ENCODE measurements around the gene EML4.
A peak's percentile ranks its signal among the peaks of the same experiment; 100 is the strongest.
"Not testable (repeated sequence)": the region's sequence is repeated elsewhere in the genome, so short reads cannot be mapped to it uniquely, and the experiment has no call there.

EML4 gene

DNA sequence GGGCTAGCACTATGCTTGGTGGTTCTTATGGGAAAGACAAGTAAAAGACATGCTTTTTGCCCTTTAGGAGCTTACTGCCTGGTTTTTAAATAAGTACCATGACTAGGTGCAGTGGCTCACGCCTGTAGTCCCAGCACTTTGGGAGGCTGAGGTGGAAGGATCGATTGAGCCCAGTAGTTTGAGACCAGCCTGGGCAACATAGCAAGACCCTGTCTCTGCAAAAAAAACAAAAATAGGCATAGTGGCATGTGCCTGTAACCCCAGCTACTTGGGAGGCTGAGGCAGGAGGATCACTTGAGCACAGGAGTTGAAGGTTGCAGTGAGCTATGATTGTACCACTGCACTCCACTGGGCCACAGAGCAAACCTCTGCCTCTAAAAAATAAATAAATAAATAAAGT, 4.3 kb downstream of the EML4 start:
- not testable (repeated sequence) for DNase-seq

DNA sequence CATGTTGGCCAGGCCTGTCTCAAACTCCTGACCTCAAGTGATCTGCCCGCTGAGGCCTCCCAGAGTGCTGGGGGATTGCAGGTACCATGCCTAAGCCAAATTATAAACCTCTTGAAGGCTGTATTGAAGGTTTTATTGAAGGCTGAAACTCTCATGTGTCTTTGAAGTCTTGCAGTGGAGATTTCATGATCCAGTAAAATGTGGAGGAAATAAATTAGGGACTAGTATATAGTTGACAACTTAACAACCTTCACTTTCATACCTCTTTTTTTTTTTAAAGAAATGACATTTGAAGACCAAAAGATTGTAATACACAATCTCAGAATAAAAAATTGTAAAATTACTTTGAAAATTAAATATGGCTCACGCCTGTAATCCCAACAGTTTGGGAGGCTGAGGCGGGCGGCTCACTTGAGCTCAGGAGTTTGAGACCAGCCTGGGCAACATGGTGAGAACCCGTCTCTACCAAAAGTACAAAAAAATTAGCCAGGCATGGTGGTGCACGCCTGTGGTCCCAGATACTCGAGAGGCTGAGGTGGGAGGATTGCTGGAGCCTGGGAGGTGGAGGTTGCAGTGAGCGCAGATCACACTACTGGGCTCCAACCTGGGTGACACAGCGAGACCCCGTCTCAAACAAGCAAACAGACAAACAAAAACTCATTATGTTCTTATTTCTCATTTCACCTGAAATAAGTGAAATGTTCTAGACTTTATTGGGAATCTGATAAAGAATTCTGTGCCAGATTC, 8.0 kb downstream of the EML4 start:
- no peak for DNase-seq

DNA sequence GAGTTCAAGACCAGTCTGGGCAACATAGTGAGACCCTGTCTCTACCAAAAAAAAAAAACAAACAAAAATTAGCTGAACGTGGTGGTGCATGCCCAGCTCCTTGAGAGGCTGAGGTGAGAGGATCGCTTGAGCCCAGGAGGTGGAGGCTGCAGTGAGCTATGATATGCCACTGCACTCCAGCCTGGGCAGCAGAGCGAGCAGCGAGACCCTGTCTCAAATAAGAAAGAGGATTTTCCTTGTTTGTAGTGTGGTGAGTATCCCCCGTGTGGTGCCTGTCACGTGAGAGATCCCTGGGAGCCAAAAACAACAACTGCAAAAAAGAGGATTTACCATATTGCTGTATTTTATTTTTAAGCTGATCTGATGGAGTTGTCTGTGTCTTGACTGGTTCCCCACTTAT, 9.2 kb downstream of the EML4 start:
- no peak for DNase-seq

DNA sequence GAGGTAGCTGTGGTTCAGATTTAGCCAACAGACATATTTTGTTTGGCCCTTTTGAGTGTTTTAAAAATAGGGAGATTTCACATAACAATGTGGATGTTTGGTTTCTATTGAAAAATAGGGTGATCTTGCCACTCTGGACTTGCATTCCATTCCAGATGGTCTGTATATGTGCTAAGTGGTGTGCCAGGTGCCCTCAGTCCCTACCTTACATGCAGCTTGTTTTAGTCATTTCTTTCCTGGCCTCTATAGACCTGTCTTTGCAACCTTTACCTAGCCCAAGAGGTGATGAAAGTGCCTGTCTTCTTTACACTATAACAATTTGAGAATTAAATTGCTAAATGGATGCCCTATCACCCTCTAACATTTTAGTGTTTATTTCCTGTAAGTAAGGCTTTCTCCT, 11.1 kb downstream of the EML4 start:
- no peak for DNase-seq

DNA sequence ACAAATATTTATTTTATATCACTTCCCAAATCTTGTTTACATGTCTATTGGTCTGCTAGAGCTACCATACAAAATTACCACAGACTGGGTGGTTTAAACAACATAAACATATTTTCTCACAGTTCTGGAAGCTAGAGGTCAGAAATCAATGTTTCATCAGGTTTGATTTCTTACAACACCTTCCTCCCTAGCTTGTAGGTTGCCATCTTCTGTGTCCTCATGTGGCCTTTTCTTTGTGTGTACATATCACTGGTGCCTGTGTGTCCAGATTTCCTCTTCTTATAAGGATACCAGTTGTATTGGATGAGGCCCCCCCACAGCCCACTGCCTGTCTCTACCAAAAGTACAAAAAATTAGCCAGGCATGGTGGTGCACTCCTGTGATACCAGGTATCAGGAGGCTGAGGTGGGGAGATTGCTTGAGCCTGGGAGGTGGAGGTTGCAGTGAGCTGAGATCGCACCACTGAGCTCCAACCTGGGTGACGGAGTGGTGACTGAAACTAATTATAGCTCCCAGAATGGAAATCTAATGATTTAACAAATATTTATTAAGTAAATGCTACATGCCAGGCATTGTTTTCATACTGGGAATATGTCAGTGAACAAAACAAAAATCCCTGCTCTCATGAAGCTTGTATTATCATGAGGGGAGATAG, 13.6 kb downstream of the EML4 start:
- DNase-seq, result no peak

DNA sequence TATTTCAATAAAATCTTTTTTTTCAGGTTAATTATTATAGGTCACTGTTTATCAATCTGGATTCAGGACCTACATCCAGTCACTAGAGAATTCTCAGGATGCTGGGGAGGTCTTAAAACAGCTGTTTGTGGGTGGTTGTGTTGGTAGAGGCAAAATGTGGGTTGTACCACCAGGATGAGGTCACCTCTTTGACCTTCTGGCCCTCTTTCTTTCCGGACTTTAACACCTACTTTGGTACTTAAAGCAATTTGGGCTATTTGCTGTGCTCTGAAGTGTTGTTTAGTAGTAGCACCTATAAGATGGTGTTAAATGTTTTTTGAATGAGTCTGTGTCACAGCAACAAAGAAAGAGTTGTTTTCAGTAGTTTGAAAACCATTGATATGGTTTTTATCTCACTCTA, 14.6 kb downstream of the EML4 start:
- DNase-seq, result no peak

DNA sequence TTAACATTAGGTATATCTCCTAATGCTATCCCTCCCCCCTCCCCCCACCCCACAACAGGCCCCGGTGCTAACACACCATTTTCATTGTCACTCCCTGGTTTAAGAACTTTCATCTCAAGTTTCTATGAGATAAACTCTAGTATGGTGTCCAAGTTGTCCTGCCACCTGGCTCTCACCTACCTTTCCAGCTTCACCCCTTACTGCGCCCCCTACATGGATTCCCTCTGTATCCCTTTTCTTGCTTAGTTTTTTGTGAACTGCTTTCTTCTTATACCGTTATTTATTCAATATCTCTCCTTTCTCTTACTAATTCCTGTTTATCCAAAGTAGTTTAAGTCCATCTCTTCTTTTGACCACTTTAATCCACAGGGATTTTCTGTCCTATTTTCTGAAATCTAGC, 15.2 kb downstream of the EML4 start:
- DNase-seq, result no peak

DNA sequence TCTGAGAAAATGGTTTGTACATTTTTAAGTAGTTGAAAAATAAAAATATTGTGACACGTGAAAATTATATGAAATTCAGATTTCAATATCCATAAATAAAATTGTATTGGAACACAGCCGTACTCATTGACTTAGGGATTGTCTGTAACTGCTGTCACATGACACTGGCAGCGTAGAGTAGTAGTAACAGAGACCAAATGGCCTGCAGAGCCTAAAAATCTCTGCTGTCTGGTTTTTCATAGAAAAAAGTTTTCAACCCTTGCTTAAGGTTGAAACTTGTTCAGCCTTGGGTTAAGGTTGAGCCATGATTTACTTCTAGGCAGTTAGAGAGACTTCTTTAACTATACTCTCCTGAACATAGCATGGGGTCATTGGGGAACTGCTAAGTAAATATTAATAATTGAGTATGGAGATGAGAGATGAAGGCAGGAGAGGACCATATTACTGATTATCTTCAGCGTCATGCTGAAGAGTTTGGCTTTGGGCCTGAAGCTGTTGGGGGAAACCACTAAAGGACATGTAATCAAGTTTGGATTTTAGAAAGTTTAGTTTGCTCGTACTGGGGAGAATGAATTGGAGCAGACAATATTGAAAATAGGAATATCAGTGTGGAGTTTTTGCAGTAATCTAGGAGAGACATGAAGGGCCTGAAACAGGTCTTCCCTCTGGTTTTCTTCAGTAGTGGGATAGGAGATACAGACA, 16.2 kb downstream of the EML4 start:
- DNase-seq, result no peak

DNA sequence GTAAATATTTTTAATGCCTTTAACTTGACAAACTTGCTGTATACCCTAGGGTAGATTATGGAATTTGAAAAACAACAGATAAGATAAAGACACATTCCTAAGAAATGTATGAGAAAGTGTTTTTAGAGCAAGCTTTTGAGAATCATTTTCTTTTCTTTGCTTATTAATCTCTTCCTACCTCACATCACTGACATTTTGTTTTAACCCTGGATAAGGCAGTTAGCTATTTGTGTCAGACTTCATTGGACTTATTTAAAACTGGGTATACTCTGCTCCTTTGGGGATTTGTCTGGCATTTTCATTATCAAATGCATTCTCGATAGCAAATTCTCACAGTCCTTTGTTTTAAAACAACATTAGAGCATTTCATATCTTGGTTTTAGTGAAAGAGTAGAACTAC, 17.2 kb downstream of the EML4 start:
- no peak for DNase-seq

DNA sequence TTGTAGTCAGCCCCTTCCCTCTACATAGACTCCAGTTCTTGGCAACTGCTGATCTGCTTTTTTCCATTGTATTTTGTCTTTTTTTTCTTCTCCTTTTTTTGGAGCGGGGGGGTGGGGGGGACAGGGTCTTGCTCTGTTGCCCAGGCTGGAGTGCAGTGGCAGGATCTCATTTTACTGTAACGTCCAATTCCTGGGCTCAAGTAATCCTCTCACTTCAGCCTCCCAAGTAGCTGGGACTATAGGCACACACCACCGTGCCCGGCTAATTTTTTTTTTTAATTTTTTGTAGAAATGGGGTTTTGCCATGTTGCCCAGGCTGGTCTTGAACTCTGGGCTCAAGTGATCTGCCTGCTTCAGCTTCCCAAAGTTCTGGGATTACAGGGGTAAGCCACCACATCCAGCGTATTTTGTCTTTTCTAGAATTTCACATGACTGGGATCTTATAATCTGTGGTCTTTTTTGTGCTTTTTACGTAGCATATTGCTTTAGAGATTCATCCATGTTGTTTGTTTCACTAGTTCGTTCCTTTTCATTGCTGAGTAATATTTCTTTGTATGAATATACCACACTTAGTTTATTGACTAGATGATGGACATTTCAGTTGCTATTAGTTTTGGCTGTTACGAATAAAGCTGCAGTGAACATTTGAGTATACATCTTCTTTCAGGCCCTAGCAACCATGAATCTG, 17.9 kb downstream of the EML4 start:
- DNase-seq, result no peak

DNA sequence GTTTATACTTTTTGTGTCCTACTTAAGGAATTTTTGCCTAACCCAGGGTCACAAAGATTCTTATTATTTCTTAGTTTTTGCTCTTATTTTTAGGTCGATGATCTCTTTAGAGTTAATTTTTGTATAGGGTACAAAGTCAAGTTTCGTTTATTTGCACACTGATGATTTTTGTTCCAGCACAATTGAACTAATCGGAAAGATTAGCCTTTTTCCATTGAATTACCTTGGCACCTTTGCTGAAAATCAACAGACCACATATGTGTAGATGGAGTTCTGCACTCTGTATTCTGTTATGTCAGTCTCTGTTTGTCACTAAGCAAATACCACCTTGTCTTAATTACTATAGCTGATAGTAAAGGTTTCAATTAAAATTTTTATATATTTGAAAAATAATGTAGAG, 18.7 kb downstream of the EML4 start:
- no peak for DNase-seq

DNA sequence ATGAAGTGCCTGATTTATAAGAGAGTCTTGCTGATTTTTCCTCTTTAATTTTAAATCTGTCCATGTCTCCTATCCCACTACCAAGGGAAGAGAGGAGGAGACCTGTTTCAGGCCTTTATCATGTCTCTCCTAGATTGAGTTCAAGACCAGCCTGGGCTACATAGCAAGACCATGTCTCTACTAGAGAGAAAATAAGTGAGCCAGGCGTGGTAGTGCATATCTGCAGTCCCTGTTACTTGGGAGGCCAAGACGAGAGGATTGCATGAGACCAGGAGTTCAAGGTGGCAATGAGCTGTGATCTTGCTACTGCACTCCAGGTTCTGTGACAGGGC, 20.0 kb downstream of the EML4 start:
- DNase-seq, result no peak

DNA sequence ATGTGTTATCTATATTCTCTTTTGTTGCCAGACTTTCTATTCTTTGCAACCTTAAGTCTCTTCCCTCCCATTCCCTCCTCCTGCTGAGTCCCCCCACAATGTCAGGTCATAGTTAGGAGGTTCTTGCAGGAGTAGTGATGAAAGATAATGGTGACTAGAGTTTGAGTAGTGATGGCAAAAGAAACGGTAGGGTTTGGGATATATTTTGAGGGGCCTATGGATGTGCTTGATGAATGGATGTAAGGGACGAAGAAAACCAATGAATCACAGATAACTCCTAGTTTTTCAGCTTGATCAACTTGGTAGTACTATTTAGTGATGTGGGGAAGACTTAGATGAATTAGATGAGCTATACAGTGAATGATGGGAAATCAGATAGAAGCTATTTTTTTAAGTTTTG, 21.0 kb downstream of the EML4 start:
- no peak for DNase-seq

DNA sequence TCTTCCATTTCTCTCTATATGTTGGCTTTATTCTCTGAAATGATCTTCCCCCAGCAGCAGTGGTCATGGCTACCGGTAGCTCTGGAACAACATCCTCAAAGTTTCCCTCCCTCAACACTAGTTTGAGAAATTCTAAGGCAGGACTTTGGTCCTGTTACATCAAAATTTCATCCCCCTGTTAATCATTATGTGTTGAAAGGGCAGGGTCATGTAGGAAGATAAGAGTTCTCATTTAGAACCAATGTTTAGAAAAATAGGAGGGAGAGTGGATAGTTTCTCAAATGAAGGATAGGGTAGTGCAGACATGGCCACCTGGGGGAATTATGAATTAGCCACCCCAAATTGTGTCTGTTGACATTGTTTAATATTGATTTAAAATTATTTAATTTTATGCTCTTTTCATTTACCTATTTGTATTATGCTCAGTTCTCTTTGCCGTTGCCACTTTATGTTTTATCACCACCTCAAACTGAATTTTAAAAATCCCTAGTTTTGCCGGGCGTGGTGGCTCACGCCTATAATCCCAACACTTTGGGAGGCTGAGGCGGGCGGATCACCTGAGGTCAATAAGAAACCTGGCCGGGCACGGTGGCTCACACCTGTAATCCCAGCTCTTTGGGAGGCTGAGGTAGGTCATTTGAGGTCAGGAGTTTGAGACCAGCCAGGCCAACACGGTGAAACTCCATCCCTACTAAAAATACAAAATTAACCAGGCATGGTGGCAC, 22.3 kb downstream of the EML4 start:
- DNase-seq, result no peak

DNA sequence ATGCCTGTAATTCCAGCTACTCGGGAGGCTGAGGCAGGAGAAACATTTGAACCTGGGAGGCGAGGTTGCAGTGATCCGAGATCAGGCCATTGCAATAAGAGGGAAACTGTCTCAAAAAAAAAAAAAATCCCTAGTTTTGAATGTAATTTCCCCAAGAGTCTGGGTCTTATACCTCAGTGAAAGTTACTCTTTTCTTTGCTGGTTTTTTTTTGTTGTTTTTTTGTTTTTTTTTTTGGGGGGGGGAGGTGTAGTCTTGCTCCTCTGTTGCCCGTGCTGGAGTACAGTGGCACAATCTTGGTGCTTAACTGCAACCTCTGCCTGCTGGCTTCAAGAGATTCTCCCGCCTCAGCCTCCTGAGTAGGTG, 22.8 kb downstream of the EML4 start:
- no peak for DNase-seq

DNA sequence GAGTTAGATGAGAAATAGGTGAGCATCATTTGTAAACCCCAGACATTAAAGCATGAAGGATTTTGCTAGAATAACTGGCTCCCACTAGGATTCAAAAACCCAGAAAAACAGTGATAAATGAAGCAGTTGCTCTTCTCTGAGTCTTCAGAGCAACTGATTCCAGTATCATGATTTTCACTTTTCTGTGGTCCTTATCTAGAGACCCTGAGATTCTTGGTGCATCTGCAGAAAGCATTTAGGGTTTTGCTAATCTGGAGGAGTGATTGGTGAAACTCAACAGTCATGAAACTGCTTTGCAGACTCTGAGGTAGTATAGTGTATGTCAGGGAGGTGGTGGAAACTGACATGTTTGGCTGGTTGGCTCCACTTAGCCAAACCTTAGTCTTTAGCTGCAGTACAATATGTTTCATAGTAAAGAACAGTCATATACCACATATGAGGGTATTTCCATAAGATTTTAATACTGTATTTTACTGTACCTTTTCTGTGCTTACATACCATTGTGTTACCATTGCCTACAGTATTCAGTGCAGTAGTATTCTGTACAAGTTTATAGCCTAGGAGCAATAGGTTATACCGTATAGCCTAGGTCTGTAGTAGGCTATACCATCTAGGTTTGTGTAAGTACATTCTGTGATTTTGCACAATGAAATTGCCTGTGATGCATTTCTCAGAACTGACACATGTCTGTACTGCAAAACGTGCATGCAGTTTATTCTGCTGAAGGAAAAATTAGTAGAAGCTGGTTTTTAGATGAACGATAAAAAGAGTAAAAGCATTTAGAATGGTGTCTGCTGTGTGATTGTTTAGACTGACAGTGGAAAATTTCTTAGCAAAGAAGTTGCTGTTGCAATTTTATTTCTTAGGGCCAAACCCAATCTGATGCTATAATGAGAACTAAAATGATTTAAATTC, 23.8 kb downstream of the EML4 start:
- DNase-seq, result no peak

DNA sequence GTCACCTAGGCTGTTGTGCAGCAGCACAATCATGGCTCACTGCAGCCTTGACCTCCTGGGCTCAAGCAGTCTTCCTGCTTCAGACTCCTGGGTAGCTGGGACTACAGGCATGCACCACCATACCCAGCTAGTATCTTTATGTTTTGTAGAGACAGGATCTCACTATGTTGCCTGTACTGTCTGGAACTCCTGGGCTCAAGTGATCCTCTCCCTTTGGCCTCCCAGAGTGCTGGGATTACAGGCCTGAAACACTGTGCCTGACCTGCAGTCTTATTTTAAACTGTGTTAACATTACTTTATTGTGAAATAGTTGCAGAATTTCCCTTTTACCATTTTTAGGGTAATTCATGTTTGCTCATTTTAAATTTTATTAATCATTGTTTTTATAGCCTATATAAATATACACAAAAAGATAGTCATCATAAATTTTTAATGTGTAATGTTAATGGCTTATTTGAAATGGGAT, 24.6 kb downstream of the EML4 start:
- no peak for DNase-seq

DNA sequence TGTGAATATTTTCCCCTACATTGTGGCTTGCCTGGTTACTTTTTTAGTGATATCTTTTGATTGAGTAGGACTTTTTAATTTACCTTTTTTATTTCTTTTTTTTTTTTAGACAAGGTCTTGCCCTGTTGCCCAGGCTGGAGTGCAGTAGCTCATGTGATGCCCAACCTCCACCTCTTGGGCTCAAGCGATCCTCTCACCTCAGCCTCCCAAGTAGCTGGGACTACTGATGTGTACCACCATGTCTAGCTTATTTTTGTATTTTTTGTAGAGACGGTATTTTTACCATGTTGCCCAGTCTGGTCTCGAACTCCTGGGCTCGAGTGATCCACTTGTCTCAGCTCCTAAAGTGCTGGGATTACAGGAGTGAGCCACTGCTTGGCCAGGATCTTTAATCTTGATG, 25.3 kb downstream of the EML4 start:
- DNase-seq, result no peak

DNA sequence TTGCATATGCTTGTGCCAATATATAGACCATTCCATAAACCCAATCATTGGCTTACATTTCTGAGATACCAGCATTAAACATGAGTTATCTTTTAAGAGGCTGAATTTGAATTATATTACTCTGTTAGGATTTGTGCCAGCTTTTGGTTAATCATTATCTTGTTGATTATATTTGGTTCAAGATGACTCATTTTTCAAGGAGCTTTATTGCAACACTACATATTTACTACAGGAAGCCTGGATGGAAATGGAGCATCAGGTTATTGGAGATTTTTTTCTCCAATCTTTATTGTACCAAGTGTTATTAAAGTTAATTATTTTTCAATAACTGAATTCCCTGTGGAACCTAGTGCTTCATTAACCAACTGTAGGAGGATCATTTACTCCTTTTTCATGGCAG, 26.4 kb downstream of the EML4 start:
- DNase-seq, result no peak

DNA sequence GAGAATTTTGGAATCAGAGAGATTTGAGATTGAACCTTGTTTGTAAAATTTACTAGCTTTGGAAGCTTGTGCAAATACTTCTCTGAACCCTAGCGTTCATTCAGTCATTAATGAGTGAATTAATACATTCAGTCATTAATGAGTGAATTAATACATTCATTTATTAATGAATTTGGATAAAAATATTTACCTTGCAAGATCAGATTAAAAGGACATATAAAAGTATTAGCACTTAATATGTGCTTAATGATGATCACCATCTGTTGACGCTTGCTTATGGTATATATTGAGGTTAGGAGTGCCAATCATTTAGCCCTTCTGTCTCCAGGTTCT, 26.9 kb downstream of the EML4 start:
- DNase-seq, result no peak

DNA sequence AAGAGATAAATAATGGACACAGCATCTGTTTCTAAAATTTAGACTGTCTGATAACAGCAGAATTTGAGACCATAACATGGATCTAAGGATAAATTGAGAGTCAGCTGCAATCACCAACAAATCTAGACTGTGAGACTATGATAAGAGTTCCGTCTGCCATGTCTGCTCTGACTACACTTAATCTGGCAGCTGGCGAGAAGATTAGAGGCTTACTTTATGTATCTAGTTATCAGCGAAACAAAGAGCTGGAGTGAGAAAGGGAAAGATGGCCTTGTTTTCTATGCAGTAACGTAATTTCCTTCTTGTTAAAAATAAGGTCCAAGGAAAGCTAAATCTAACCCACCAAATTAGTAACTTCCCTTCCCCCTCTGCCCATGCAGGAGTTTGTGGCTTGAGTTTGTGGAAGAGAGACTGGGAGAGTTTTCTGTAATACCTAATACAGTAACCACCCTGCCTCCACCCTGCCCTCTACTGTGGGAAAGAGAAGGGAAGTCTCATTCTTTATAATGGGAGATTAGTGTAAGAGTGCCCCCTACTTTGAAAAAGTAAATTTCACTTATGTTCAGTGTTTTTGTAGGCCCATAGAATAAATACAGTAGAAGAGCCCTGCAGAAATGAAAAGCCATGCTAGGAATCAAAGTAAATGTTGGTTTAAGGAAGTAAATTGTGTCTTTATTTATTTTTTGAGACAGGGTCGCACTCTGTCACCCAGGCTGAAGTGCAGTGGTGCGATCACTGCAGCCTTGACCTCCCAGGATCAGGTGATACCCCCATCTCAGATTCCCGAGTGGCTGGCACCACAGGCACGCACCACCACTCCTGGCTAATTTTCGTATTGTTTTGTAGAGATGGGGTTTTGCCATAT, 27.5 kb downstream of the EML4 start:
- DNase-seq, result peak; percentile 93
